K562 (cell line): ENCODE measurements around the gene MYO18B. TPM values are rescaled to one million over a fixed set of nuclear protein-coding genes. Genes with fewer than 3 reads are reported as not detected.

Source experiments
- MAFF ChIP-seq: IDR thresholded peaks from 2 replicates; pipeline ENCODE4 v1.6.1; 2012; ENCODE audit warnings: low read length, improper control_type of control experiment
- MAFG ChIP-seq: fragments of 450-650 bp; conservative IDR thresholded peaks from 2 replicates; pipeline ENCODE4 v1.6.1; 2016; ENCODE audit warnings: missing genetic modification characterization, missing compliant biosample characterization
- RFX5 ChIP-seq: IDR thresholded peaks from 2 replicates; pipeline ENCODE4 v1.6.1; 2011; ENCODE audit warnings: low read depth, mild to moderate bottlenecking, improper control_type of control experiment, low read length
- ZZZ3 ChIP-seq: fragments of 450-650 bp; IDR thresholded peaks from 2 replicates; pipeline ENCODE4 v1.6.1; 2016; ENCODE audit warnings: antibody characterized with exemption, mild to moderate bottlenecking, moderate library complexity
- polyA plus RNA-seq, 8 experiments: library from polyadenylated mRNA; depleted of rRNA in 4 of 8; stranded (reverse) in 5 of 8; unstranded in 3 of 8; fragments of >200 nt; fragmentation: Nextera tagmentation in 2 of 8; fragmentation: Illumina TruSeq in 1 of 8; extraction: Ambion mirVana in 2 of 8; extraction: Trizol in 1 of 8; gene quantifications; 2 replicates each; pipeline versions ENCODE4 v1.2.1 to v1.2.3, GENCODE V29; 2011 to 2014; ENCODE audit warnings: inconsistent platforms in 1 of 8, missing spikeins in 1 of 8
- total RNA-seq, 7 experiments: library from RNA; depleted of rRNA in 6 of 7; stranded (reverse); fragments of >200 nt in 6 of 7; fragmentation: Illumina TruSeq in 2 of 7; extraction: Trizol in 2 of 7; gene quantifications; 2 replicates each; pipeline versions ENCODE4 v1.2.1 to v1.2.3, GENCODE V29; 2011 to 2021; ENCODE audit warnings: low replicate concordance in 1 of 7
- TF ChIP-seq, protein P1 (sequence below): fragments of 450-650 bp; IDR thresholded peaks from 2 replicates; pipeline ENCODE4 v1.6.1; 2016; ENCODE audit warnings: mild to moderate bottlenecking, moderate library complexity
- TF ChIP-seq, protein P2 (sequence below): fragments of 450-650 bp; IDR thresholded peaks from 2 replicates; pipeline ENCODE4 v1.6.1; 2016

MYO18B gene
- total and polyA plus RNA-seq, 9 of the 15 experiments (the other 6 are each of a cell fraction or from before 2014, with no cell fraction given), result 0.06 to 7.0 (median 4.3) TPM

DNA sequence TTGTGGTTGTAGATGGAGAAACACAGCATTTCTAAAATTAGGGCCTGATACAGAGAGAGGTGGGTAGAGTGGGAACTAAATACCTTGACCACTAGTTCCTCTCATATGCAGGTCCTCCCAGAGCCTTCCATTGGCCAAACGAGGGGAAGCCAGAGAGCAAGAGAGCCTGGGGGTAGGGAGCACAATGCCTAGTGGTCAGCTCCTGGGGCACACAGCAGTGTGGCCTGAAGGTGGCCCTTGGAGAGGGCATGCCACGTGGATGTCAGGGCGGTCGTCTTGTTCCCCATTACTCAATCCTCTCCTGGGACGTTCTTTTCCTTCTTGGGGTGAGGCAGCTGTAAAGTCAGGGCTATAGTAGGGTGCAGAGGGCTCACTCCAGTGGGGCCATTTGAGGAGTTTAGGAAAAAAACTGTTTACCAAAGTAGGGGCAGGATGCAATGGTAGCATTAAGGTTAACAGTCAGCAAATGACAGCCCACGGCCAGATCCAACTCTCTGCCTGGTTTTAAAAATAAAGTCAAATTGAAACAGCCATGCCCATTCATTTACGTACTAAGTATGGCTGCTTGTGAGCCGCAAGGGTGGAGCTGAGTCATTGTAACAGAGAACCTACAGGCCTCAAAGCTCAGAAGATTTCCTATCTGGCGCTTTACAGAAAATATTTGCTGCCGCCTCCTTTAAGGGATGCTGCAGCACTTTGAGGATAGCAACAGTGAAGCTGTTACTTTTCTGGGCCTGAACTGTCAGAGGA is 7.6 kb downstream of the MYO18B start (continued):
- TF ChIP-seq, protein P1, sequence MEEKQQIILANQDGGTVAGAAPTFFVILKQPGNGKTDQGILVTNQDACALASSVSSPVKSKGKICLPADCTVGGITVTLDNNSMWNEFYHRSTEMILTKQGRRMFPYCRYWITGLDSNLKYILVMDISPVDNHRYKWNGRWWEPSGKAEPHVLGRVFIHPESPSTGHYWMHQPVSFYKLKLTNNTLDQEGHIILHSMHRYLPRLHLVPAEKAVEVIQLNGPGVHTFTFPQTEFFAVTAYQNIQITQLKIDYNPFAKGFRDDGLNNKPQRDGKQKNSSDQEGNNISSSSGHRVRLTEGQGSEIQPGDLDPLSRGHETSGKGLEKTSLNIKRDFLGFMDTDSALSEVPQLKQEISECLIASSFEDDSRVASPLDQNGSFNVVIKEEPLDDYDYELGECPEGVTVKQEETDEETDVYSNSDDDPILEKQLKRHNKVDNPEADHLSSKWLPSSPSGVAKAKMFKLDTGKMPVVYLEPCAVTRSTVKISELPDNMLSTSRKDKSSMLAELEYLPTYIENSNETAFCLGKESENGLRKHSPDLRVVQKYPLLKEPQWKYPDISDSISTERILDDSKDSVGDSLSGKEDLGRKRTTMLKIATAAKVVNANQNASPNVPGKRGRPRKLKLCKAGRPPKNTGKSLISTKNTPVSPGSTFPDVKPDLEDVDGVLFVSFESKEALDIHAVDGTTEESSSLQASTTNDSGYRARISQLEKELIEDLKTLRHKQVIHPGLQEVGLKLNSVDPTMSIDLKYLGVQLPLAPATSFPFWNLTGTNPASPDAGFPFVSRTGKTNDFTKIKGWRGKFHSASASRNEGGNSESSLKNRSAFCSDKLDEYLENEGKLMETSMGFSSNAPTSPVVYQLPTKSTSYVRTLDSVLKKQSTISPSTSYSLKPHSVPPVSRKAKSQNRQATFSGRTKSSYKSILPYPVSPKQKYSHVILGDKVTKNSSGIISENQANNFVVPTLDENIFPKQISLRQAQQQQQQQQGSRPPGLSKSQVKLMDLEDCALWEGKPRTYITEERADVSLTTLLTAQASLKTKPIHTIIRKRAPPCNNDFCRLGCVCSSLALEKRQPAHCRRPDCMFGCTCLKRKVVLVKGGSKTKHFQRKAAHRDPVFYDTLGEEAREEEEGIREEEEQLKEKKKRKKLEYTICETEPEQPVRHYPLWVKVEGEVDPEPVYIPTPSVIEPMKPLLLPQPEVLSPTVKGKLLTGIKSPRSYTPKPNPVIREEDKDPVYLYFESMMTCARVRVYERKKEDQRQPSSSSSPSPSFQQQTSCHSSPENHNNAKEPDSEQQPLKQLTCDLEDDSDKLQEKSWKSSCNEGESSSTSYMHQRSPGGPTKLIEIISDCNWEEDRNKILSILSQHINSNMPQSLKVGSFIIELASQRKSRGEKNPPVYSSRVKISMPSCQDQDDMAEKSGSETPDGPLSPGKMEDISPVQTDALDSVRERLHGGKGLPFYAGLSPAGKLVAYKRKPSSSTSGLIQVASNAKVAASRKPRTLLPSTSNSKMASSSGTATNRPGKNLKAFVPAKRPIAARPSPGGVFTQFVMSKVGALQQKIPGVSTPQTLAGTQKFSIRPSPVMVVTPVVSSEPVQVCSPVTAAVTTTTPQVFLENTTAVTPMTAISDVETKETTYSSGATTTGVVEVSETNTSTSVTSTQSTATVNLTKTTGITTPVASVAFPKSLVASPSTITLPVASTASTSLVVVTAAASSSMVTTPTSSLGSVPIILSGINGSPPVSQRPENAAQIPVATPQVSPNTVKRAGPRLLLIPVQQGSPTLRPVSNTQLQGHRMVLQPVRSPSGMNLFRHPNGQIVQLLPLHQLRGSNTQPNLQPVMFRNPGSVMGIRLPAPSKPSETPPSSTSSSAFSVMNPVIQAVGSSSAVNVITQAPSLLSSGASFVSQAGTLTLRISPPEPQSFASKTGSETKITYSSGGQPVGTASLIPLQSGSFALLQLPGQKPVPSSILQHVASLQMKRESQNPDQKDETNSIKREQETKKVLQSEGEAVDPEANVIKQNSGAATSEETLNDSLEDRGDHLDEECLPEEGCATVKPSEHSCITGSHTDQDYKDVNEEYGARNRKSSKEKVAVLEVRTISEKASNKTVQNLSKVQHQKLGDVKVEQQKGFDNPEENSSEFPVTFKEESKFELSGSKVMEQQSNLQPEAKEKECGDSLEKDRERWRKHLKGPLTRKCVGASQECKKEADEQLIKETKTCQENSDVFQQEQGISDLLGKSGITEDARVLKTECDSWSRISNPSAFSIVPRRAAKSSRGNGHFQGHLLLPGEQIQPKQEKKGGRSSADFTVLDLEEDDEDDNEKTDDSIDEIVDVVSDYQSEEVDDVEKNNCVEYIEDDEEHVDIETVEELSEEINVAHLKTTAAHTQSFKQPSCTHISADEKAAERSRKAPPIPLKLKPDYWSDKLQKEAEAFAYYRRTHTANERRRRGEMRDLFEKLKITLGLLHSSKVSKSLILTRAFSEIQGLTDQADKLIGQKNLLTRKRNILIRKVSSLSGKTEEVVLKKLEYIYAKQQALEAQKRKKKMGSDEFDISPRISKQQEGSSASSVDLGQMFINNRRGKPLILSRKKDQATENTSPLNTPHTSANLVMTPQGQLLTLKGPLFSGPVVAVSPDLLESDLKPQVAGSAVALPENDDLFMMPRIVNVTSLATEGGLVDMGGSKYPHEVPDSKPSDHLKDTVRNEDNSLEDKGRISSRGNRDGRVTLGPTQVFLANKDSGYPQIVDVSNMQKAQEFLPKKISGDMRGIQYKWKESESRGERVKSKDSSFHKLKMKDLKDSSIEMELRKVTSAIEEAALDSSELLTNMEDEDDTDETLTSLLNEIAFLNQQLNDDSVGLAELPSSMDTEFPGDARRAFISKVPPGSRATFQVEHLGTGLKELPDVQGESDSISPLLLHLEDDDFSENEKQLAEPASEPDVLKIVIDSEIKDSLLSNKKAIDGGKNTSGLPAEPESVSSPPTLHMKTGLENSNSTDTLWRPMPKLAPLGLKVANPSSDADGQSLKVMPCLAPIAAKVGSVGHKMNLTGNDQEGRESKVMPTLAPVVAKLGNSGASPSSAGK, result peak; percentile 26; the same call in 1 of the 2 replicates
- TF ChIP-seq RFX5, result no peak
- TF ChIP-seq, protein P2, sequence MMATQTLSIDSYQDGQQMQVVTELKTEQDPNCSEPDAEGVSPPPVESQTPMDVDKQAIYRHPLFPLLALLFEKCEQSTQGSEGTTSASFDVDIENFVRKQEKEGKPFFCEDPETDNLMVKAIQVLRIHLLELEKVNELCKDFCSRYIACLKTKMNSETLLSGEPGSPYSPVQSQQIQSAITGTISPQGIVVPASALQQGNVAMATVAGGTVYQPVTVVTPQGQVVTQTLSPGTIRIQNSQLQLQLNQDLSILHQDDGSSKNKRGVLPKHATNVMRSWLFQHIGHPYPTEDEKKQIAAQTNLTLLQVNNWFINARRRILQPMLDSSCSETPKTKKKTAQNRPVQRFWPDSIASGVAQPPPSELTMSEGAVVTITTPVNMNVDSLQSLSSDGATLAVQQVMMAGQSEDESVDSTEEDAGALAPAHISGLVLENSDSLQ, result no peak
- no peak for TF ChIP-seq ZZZ3
- peak; percentile 64 for TF ChIP-seq MAFG (tag)
- TF ChIP-seq MAFF, result peak; percentile 69
